K562 (cell line): ENCODE results near the gene SLC25A34. TPM values are rescaled to one million over a fixed set of nuclear protein-coding genes. Genes with fewer than 3 reads are reported as not detected.

Source experiments
- ATAC-seq: fragments of 200-7000 bp; cut with Tn5 transposase; 3 replicates; pipeline ENCODE4 v1.9.1; 2020; ENCODE audit warnings: moderate library complexity
- BruUV-seq: library from RNA; stranded (reverse); fragments of 400-500 nt; replicated peaks from 2 replicates; lab custom pipeline; 2021; lab: Mats Ljungman, UMichigan
- CTCF ChIA-PET: fragments of 300-600 bp; formaldehyde crosslinking; extraction: SDS; loops from one replicate; lab custom pipeline; 2021; ENCODE audit warnings: low intra/inter-chr PET ratio; lab: Yijun Ruan, JAX
- POLR2A ChIA-PET: fragments of 300-600, 350-650 bp; sonication (Branson Sonifier 250); formaldehyde crosslinking; extraction: SDS; loops from one replicate; lab custom pipeline; 2021; ENCODE audit warnings: antibody characterized with exemption, inconsistent platforms; lab: Yijun Ruan, JAX
- DNase-seq, 4 experiments: peaks; one replicate each; pipeline versions ENCODE4 v3.0.0 to v3.0.0-alpha.2; 2011 to 2018; ENCODE audit warnings: low spot score in 3 of 4, mixed read lengths in 3 of 4; ENCODE audit errors: extremely low read depth in 1 of 4
- FAIRE-seq: peaks from 2 replicates; lab custom pipeline; 2011; peaks lifted over from hg19 to GRCh38; lab: Jason Lieb, UNC
- H2AFZ ChIP-seq: 2 replicates; pipeline ENCODE4 v1.6.0; 2011; ENCODE audit warnings: low read depth, low read length, control low read depth, inconsistent platforms
- H3K27ac ChIP-seq: fragments of 200-600 bp; 3 replicates; pipeline ENCODE4 v1.8.0; 2011; ENCODE audit warnings: low read depth, mild to moderate bottlenecking, control low read depth, inconsistent platforms, low read length, moderate library complexity, mixed read lengths; ENCODE audit errors: extremely low read depth
- H3K27me3 ChIP-seq, 2 experiments: fragments of 300-600 bp in 1 of 2; 2 replicates in 1 of 2; 3 replicates in 1 of 2; pipeline versions ENCODE4 v1.6.0 to v1.8.0; 2011; ENCODE audit warnings: inconsistent platforms in 2 of 2, low read length in 2 of 2, mild to moderate bottlenecking in 1 of 2, mixed read lengths in 1 of 2, moderate library complexity in 1 of 2; ENCODE audit not compliant: control insufficient read depth in 2 of 2, insufficient read depth in 2 of 2
- H3K36me3 ChIP-seq: fragments of 300-600 bp; 3 replicates; pipeline ENCODE4 v1.8.0; 2011; ENCODE audit warnings: mild to moderate bottlenecking, low read length, inconsistent platforms; ENCODE audit not compliant: control insufficient read depth, insufficient read depth
- H3K4me1 ChIP-seq, 2 experiments: fragments of 200-600 bp in 1 of 2; replicated peaks in 1 of 2; 2 replicates in 1 of 2; 3 replicates in 1 of 2; pipeline versions ENCODE4 v1.5.1 to v1.8.0; 2011; ENCODE audit warnings: inconsistent platforms in 2 of 2, low read length in 2 of 2, mild to moderate bottlenecking in 1 of 2, mixed read lengths in 1 of 2, moderate library complexity in 1 of 2; ENCODE audit not compliant: control insufficient read depth in 2 of 2, insufficient read depth in 2 of 2
- H3K4me2 ChIP-seq: 2 replicates; pipeline ENCODE4 v1.6.1; 2011; ENCODE audit warnings: low read length, control low read depth, inconsistent platforms, mixed read lengths; ENCODE audit not compliant: insufficient read depth
- H3K4me3 ChIP-seq: fragments of 200-600 bp; sonication (generic), shearing (Covaris generic); 2 replicates; pipeline ENCODE4 v1.5.1; 2016; ENCODE audit warnings: control low read depth, inconsistent platforms
- H3K79me2 ChIP-seq: fragments of 200-600 bp; 3 replicates; pipeline ENCODE4 v1.8.0; 2011; ENCODE audit warnings: low read length, inconsistent platforms; ENCODE audit not compliant: control insufficient read depth, insufficient read depth
- H3K9ac ChIP-seq, 2 experiments: 2 replicates each; pipeline versions ENCODE4 v1.6.0 to v1.6.1; 2011; ENCODE audit warnings: low read depth in 2 of 2, low read length in 2 of 2, control low read depth in 1 of 2, inconsistent platforms in 1 of 2, mild to moderate bottlenecking in 1 of 2, mixed read lengths in 1 of 2; ENCODE audit not compliant: insufficient read depth in 1 of 2
- H3K9me1 ChIP-seq: one replicate; pipeline ENCODE4 v1.6.0; 2011; ENCODE audit warnings: inconsistent platforms, mild to moderate bottlenecking, low read length, moderate library complexity; ENCODE audit not compliant: control insufficient read depth, insufficient read depth
- H3K9me3 ChIP-seq: replicated peaks from 2 replicates; pipeline ENCODE4 v1.5.1; 2011; ENCODE audit warnings: low read depth, low read length, inconsistent platforms; ENCODE audit not compliant: control insufficient read depth, insufficient read depth
- H4K20me1 ChIP-seq: replicated peaks from 2 replicates; pipeline ENCODE4 v1.6.1; 2011; ENCODE audit warnings: low read length, inconsistent platforms, mixed read lengths; ENCODE audit not compliant: control insufficient read depth, insufficient read depth
- BHLHE40 ChIP-seq: IDR thresholded peaks from 2 replicates; pipeline ENCODE4 v1.6.1; 2011; ENCODE audit warnings: low read length, improper control_type of control experiment
- BRF1 ChIP-seq: IDR thresholded peaks from 3 replicates; pipeline ENCODE4 v1.6.1; 2011; ENCODE audit warnings: borderline replicate concordance, mild to moderate bottlenecking; ENCODE audit not compliant: insufficient read length; ENCODE audit errors: extremely low read depth
- CHD1 ChIP-seq: fragments of 200-600 bp; sonication (generic); IDR thresholded peaks from one replicate; pipeline ENCODE4 v1.6.1; 2012; ENCODE audit warnings: mild to moderate bottlenecking, moderate library complexity, low read length, inconsistent platforms
- ELF1 ChIP-seq: fragments of 200-800 bp; sonication (Bioruptor generic); IDR thresholded peaks from 2 replicates; pipeline ENCODE4 v1.6.1; 2016; ENCODE audit warnings: missing genetic modification characterization, missing compliant biosample characterization
- ELK3 ChIP-seq: fragments of 450-650 bp; formaldehyde crosslinking; IDR thresholded peaks from 2 replicates; pipeline ENCODE4 v1.4.0; 2020; ENCODE audit warnings: mild to moderate bottlenecking
- ETV6 ChIP-seq, 3 experiments: fragments of 150-350 bp in 1 of 3; sonication (generic) in 1 of 3; formaldehyde crosslinking in 1 of 3; IDR thresholded peaks; 2 replicates each; pipeline versions ENCODE4 v1.6.1 to v1.8.0; 2014 to 2022; ENCODE audit warnings: borderline replicate concordance in 2 of 3, low read depth in 2 of 3, antibody characterized with exemption in 1 of 3, low read length in 1 of 3, mild to moderate bottlenecking in 1 of 3, missing genetic modification reagents in 1 of 3
- FOS ChIP-seq: IDR thresholded peaks from 3 replicates; pipeline ENCODE4 v1.6.1; 2011; ENCODE audit not compliant: insufficient read length; ENCODE audit errors: extremely low read depth
- GMEB1 ChIP-seq: fragments of 250-450 bp; sonication (Bioruptor Pico); IDR thresholded peaks from 2 replicates; pipeline ENCODE4 v1.4.0; 2020; ENCODE audit warnings: mild to moderate bottlenecking
- HDAC3 ChIP-seq: fragments of 450-650 bp; IDR thresholded peaks from 2 replicates; pipeline ENCODE4 v1.6.1; 2018; ENCODE audit warnings: borderline replicate concordance, mild to moderate bottlenecking, moderate library complexity; ENCODE audit not compliant: partially characterized antibody
- NELFE ChIP-seq: IDR thresholded peaks from 2 replicates; pipeline ENCODE4 v1.6.1; 2011; ENCODE audit warnings: mild to moderate bottlenecking; ENCODE audit not compliant: insufficient read depth, insufficient read length
- NFATC3 ChIP-seq: fragments of 450-650 bp; IDR thresholded peaks from 2 replicates; pipeline ENCODE4 v1.6.1; 2017; ENCODE audit warnings: mild to moderate bottlenecking
- PML ChIP-seq: IDR thresholded peaks from 2 replicates; pipeline ENCODE4 v1.6.1; 2012; ENCODE audit warnings: low read length, inconsistent platforms
- SNRNP70 ChIP-seq: fragments of 200-400 bp; formaldehyde crosslinking; optimal IDR thresholded peaks from 2 replicates; pipeline ENCODE3; 2017; ENCODE audit warnings: low read depth, low read length
- TEAD2 ChIP-seq: fragments of 450-650 bp; IDR thresholded peaks from 2 replicates; pipeline ENCODE4 v1.6.1; 2016; ENCODE audit warnings: missing genetic modification characterization, control low read depth, missing compliant biosample characterization
- TEAD4 ChIP-seq, 2 experiments: sonication (generic) in 1 of 2; formaldehyde crosslinking in 1 of 2; IDR thresholded peaks; 2 replicates each; pipeline versions ENCODE4 v1.6.1 to v1.8.0; 2012 to 2022; ENCODE audit warnings: borderline replicate concordance in 1 of 2, inconsistent platforms in 1 of 2, low read length in 1 of 2, mild to moderate bottlenecking in 1 of 2, missing genetic modification reagents in 1 of 2
- YY1 ChIP-seq, 3 experiments: IDR thresholded peaks; 2 replicates each; pipeline ENCODE4 v1.6.1; 2011; ENCODE audit warnings: low read length in 2 of 3, mild to moderate bottlenecking in 2 of 3, moderate library complexity in 2 of 3, borderline replicate concordance in 1 of 3, control low read depth in 1 of 3, low read depth in 1 of 3; ENCODE audit not compliant: insufficient read depth in 3 of 3, insufficient replicate concordance in 2 of 3, control insufficient read depth in 1 of 3, insufficient read length in 1 of 3; ENCODE audit errors: extremely low read depth in 1 of 3
- ZNF583 ChIP-seq: fragments of 250-450 bp; sonication (Bioruptor Pico); IDR thresholded peaks from 2 replicates; pipeline ENCODE4 v1.4.0; 2020
- WGBS: fragments of 100-300 bp; shearing (Covaris generic); methylation state at CpG from one replicate; pipeline ENCODE4 v1.1.6; 2016; ENCODE audit warnings: low coverage, mixed read lengths; ENCODE audit not compliant: insufficient coverage; ENCODE audit errors: missing lambda C conversion rate; 5-methylcytosine and 5-hydroxymethylcytosine counted together
- in situ Hi-C: fragments of 300-500 bp; cut with MboI; formaldehyde crosslinking; loops from 4 replicates; pipeline ENCODE4 v1.15.0; 2018; ENCODE audit warnings: inconsistent platforms, mixed read lengths
- intact Hi-C: fragments of 100-400 bp; cut with micrococcal nuclease; formaldehyde crosslinking; loops from 2 replicates; pipeline ENCODE4 v1.14.2; 2022
- polyA plus RNA-seq, 8 experiments: library from polyadenylated mRNA; depleted of rRNA in 4 of 8; stranded (reverse) in 5 of 8; unstranded in 3 of 8; fragments of >200 nt; fragmentation: Nextera tagmentation in 2 of 8; fragmentation: Illumina TruSeq in 1 of 8; extraction: Ambion mirVana in 2 of 8; extraction: Trizol in 1 of 8; gene quantifications; 2 replicates each; pipeline versions ENCODE4 v1.2.1 to v1.2.3, GENCODE V29; 2011 to 2014; ENCODE audit warnings: inconsistent platforms in 1 of 8, missing spikeins in 1 of 8
- total RNA-seq, 7 experiments: library from RNA; depleted of rRNA in 6 of 7; stranded (reverse); fragments of >200 nt in 6 of 7; fragmentation: Illumina TruSeq in 2 of 7; extraction: Trizol in 2 of 7; gene quantifications; 2 replicates each; pipeline versions ENCODE4 v1.2.1 to v1.2.3, GENCODE V29; 2011 to 2021; ENCODE audit warnings: low replicate concordance in 1 of 7
- TF ChIP-seq, protein P1 (sequence below): fragments of 250-450 bp; sonication (Bioruptor Pico); IDR thresholded peaks from 2 replicates; pipeline ENCODE4 v1.8.0; 2021; ENCODE audit warnings: moderate library complexity, mild to moderate bottlenecking, inconsistent platforms

Gene SLC25A34
- total and polyA plus RNA-seq, 9 of the 15 experiments (the other 6 are each of a cell fraction or from before 2014, with no cell fraction given), result 0.01 to 0.57 (median 0.16) TPM

- BruUV-seq, result no TSS peak
- no peaks in the 10 kb centered on the region for H3K9me3 ChIP-seq
- TF ChIP-seq CHD1 (no peak), BRF1 (no peak), TEAD4 (IDR thresholded peaks at IDR 0.05; ENCODE audit: low read length) (no peak), TEAD4 (CRISPR knock-in tag; IDR thresholded peaks at IDR 0.05; ENCODE audit: borderline replicate concordance) (no peak), ETV6 (IDR thresholded peaks at IDR 0.05; ENCODE audit: borderline replicate concordance in 1 of 2, low read depth in 2 of 2, low read length in 1 of 2) (no peak), ETV6 (CRISPR knock-in tag; IDR thresholded peaks at IDR 0.05; ENCODE audit: borderline replicate concordance) (no peak), NFATC3 (no peak), YY1 (IDR thresholded peaks at IDR 0.05; ENCODE audit: borderline replicate concordance in 1 of 3, control insufficient read depth in 1 of 3, extremely low read depth in 1 of 3, insufficient read depth in 3 of 3, insufficient read length in 1 of 3, insufficient replicate concordance in 2 of 3, low read depth in 1 of 3, low read length in 2 of 3) (no peak), FOS (no peak), GMEB1 (CRISPR knock-in tag) (no peak), NELFE (no peak), HDAC3 (no peak), BHLHE40 (no peak), TEAD2 (no peak), ELK3 (CRISPR knock-in tag) (no peak), SNRNP70 (no peak), ZNF583 (CRISPR knock-in tag) (no peak), PML (no peak), ELF1 (tag) (no peak)
- TF ChIP-seq, protein P1, sequence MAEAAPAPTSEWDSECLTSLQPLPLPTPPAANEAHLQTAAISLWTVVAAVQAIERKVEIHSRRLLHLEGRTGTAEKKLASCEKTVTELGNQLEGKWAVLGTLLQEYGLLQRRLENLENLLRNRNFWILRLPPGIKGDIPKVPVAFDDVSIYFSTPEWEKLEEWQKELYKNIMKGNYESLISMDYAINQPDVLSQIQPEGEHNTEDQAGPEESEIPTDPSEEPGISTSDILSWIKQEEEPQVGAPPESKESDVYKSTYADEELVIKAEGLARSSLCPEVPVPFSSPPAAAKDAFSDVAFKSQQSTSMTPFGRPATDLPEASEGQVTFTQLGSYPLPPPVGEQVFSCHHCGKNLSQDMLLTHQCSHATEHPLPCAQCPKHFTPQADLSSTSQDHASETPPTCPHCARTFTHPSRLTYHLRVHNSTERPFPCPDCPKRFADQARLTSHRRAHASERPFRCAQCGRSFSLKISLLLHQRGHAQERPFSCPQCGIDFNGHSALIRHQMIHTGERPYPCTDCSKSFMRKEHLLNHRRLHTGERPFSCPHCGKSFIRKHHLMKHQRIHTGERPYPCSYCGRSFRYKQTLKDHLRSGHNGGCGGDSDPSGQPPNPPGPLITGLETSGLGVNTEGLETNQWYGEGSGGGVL (CRISPR knock-in tag), result no peak
Measured at GRCh38 chr1:15762546-15762945, 26.5 kb downstream of the SLC25A34 start.

More at GRCh38 chr1:15762546-15762945, 26.5 kb downstream of the SLC25A34 start:
- H3K27me3 ChIP-seq, result peaks cover 24 to 66% of the 10 kb centered on the region in 2 experiments; a peak in 4 of 5 replicates
- 0 out of 4 replicates have a peak overlapping the region, but pooled peaks of 1 of the 2 experiments have one; percentile 6 for H3K9ac ChIP-seq
- H3K4me3 ChIP-seq, result no peak overlapping the region
- ChIA-PET POLR2A (interaction anchor here (0.5 to 0.8 kb wide), 2 partner anchors 16 to 55 kb away, joined by 3 to 4 read pairs; no protein-coding TSS in a partner anchor), CTCF (no interaction called here)
- no peaks in the 10 kb centered on the region for H3K36me3 ChIP-seq
- H3K4me2 ChIP-seq, result no peak overlapping the region
- FAIRE-seq, result no peak
- peaks cover 6% of the 10 kb centered on the region for H4K20me1 ChIP-seq
- ATAC-seq, result no peak
- intact Hi-C loops, result no loop called here
- no peak overlapping the region for H3K27ac ChIP-seq
- no peaks in the 10 kb centered on the region for H3K79me2 ChIP-seq
- H3K4me1 ChIP-seq, result peaks cover 15 to 47% of the 10 kb centered on the region in 2 experiments; a peak in 4 of 5 replicates
- no peaks in the 10 kb centered on the region for H3K9me1 ChIP-seq
- no peak for DNase-seq
- H2AFZ ChIP-seq, result no peak overlapping the region
- in situ Hi-C loops, result no loop called here
- 13% methylated on average over 10 of the region's 10 CpGs for WGBS
